ENCODE results near the gene XPO1. TPM values are rescaled to one million over a fixed set of nuclear protein-coding genes. Genes with fewer than 3 reads are reported as not detected.
"Not testable (repeated sequence)": the region's sequence is repeated elsewhere in the genome, so short reads cannot be mapped to it uniquely, and the experiment has no call there.

Gene XPO1
- total RNA-seq, 5 donors from 2014 or later (not counting 1 experiment from before 2014, with no cell fraction given), result 116 to 142 (median 130) TPM

DNA sequence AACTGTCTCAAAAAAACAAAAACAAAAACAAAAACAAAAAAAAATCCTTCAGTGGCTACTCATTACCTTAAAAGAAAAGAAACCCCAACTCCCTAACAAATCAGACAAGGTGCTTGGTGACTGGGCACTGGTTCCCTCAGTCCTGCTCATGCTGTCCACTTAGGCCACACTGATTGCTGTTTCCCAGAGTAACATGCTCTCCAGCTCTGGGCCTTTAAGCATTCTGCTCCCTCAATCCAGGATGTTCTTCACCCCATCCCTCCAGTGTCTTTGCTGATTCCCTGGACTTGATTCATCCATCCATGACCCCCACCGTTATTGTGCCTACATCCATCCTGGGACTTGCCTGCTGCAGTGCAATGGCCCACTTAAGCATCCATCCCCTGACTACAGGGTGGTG lies 16.4 kb upstream of the XPO1 start:
- no peaks in the 10 kb centered on the region for H3K9me3 ChIP-seq
- peaks cover 0 to 2% of the 10 kb centered on the region in 2 experiments for H3K27me3 ChIP-seq (replicated peaks in 1 of 2; ENCODE audit: control insufficient read depth in 2 of 2, extremely low read depth in 1 of 2, insufficient read depth in 2 of 2, low read length in 1 of 2)
- no peaks in the 10 kb centered on the region for H3K4me1 Mint-ChIP-seq
- no peaks in the 10 kb centered on the region for H3K27me3 Mint-ChIP-seq
- H3K4me3 ChIP-seq (ENCODE audit: control insufficient read depth in 1 of 2, extremely low read depth in 1 of 2, low read length in 1 of 2), result no peak overlapping the region
- H3K27ac ChIP-seq (ENCODE audit: low read length), result no peak overlapping the region
- DNase-seq, result no peak
- H3K4me3 Mint-ChIP-seq, result no peak overlapping the region
- H3K4me1 ChIP-seq (ENCODE audit: control insufficient read depth in 1 of 2, extremely low read depth in 1 of 2, insufficient read depth in 2 of 2, low read length in 2 of 2), result no peaks in the 10 kb centered on the region
- WGBS (ENCODE audit: insufficient coverage), result no CpG with 5 or more reads among the region's 1 CpG
- H3K36me3 ChIP-seq (ENCODE audit: control insufficient read depth in 2 of 2, extremely low read depth in 1 of 2, insufficient read depth in 1 of 2, low read length in 1 of 2), result no peaks in the 10 kb centered on the region
- ChIA-PET CTCF (no interaction called here), POLR2A (no interaction called here)
- H3K36me3 Mint-ChIP-seq, result no peaks in the 10 kb centered on the region
- no peak overlapping the region for H3K27ac Mint-ChIP-seq
- no peak for ATAC-seq (replicated peaks in 1 of 4)
- H3K9me3 Mint-ChIP-seq, result no peaks in the 10 kb centered on the region

DNA sequence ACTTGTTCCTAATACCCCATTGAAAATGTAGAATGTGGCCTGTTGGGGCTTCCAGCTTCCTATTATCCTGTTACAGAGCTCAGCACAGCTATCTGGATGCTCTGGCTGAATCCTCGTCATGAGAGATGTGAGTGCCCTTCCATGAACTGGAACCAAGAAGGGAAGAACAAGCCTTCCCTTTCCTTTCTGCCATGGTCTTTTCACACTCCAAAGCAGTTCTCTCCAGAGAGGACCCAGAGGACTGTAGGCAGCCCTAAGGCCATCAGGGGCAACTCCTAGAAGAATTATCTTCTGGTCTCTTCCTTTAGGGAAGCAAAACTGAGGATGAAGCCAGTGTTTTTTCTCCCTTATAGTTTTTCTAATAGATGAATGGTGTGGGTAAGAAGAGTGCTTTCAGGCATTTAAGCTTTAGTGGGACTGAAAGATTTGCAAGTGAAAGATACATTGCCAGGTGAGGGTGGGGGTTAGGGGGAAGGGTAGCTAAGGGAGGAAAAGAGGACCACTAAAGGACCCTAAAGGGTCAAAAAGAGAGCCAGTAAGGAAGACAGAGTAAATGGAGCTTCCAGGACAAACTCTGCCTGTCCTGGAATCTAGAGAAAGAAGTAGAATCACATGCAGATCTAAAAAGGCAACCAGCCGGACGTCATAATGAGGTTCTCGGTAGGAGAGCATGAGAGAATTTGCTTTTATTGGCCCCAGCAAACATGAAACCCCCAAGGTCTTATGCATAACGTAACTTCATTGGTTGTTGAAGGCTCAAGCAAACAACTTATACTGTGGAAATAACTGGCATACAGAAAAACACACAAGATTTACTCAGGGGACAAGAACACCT lies 12.4 kb upstream of the XPO1 start:
- H3K27me3 ChIP-seq (replicated peaks in 1 of 2; ENCODE audit: control insufficient read depth in 2 of 2, extremely low read depth in 1 of 2, insufficient read depth in 2 of 2, low read length in 1 of 2), result peaks cover 0 to 3% of the 10 kb centered on the region in 2 experiments
- no peak overlapping the region for H3K4me3 ChIP-seq (ENCODE audit: control insufficient read depth in 1 of 2, extremely low read depth in 1 of 2, low read length in 1 of 2)
- no peak overlapping the region for H3K4me3 Mint-ChIP-seq
- H3K27me3 Mint-ChIP-seq, result no peaks in the 10 kb centered on the region
- CTCF ChIA-PET, result interaction anchor here in 1 of 2 donors (0.5 kb wide), 1 partner anchor 193 kb away, joined by 3 read pairs; no protein-coding TSS in a partner anchor
- H3K9me3 ChIP-seq, result no peaks in the 10 kb centered on the region
- WGBS (ENCODE audit: insufficient coverage), result 100% methylated on average over 1 of the region's 5 CpGs
- H3K4me1 ChIP-seq (ENCODE audit: control insufficient read depth in 1 of 2, extremely low read depth in 1 of 2, insufficient read depth in 2 of 2, low read length in 2 of 2), result no peaks in the 10 kb centered on the region
- no peaks in the 10 kb centered on the region for H3K9me3 Mint-ChIP-seq
- no peak overlapping the region for H3K27ac ChIP-seq (ENCODE audit: low read length)
- no peaks in the 10 kb centered on the region for H3K36me3 ChIP-seq (ENCODE audit: control insufficient read depth in 2 of 2, extremely low read depth in 1 of 2, insufficient read depth in 1 of 2, low read length in 1 of 2)
- DNase-seq (no peak), ATAC-seq (replicated peaks in 1 of 4) (no peak)
- no peak overlapping the region for H3K27ac Mint-ChIP-seq
- no peaks in the 10 kb centered on the region for H3K36me3 Mint-ChIP-seq
- H3K4me1 Mint-ChIP-seq, result no peaks in the 10 kb centered on the region
- POLR2A ChIA-PET, result interaction anchor here in 1 of 2 donors (0.6 to 0.7 kb wide), 2 partner anchors 13 to 63 kb away, joined by 3 to 4 read pairs; no protein-coding TSS in a partner anchor

DNA sequence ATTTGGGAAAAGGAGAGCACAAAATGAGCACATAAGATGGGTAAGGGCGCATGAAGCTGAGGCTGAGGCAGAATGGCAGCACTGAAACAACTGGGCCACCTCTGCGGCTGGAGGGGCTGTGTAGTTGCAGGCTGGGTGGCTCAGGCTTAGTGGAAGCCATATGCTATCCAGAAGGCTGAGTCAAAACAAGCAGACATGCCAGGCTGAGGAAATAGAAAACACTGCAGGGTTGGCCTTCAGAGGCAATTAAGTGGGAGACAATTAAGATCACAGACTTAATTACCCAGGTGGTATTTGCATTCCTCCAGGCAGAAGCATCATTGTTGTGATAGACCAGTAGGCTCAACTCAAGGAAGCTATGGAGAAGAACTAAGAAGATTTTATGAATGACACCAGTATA lies 11.4 kb upstream of the XPO1 start:
- Histone ChIP-seq H3K27ac (ENCODE audit: low read length) (no peak overlapping the region), H3K36me3 (ENCODE audit: control insufficient read depth in 2 of 2, extremely low read depth in 1 of 2, insufficient read depth in 1 of 2, low read length in 1 of 2) (no peaks in the 10 kb centered on the region), H3K4me3 (ENCODE audit: control insufficient read depth in 1 of 2, extremely low read depth in 1 of 2, low read length in 1 of 2) (no peak overlapping the region), H3K9me3 (no peaks in the 10 kb centered on the region), H3K27me3 (replicated peaks in 1 of 2; ENCODE audit: control insufficient read depth in 2 of 2, extremely low read depth in 1 of 2, insufficient read depth in 2 of 2, low read length in 1 of 2) (peaks cover 0 to 3% of the 10 kb centered on the region in 2 experiments), H3K4me1 (ENCODE audit: control insufficient read depth in 1 of 2, extremely low read depth in 1 of 2, insufficient read depth in 2 of 2, low read length in 2 of 2) (no peaks in the 10 kb centered on the region)
- no peaks in the 10 kb centered on the region for H3K9me3 Mint-ChIP-seq
- CTCF ChIA-PET, result no interaction called here
- no peak overlapping the region for H3K27ac Mint-ChIP-seq
- DNase-seq (no peak), ATAC-seq (replicated peaks in 1 of 4) (no peak)
- H3K36me3 Mint-ChIP-seq, result no peaks in the 10 kb centered on the region
- POLR2A ChIA-PET, result interaction anchor here in 1 of 2 donors (0.7 kb wide), 1 partner anchor 12 kb away, joined by 3 read pairs; no protein-coding TSS in a partner anchor
- WGBS (ENCODE audit: insufficient coverage), result 100% methylated on average over 2 of the region's 2 CpGs
- no peaks in the 10 kb centered on the region for H3K27me3 Mint-ChIP-seq
- no peak overlapping the region for H3K4me3 Mint-ChIP-seq
- no peaks in the 10 kb centered on the region for H3K4me1 Mint-ChIP-seq

DNA sequence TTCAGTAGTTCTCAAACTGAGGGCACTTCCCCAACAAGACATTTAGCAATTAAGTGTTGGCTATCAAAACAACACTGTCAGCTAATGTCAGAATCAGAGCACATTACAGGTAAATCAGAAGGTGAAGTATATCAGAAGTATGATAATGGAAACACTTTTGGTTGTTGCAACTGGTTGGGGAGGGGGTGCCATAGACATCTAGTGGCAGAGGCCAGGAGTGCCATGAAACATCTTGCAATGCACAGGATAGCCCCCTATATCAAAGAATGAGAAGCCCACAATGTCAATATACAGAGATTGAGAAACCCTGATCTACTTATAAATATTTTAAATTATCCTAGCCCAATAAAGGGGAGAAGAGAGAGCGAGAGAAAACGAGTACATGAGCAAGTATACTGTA lies 4.9 kb upstream of the XPO1 start:
- no peak overlapping the region for H3K27ac ChIP-seq (ENCODE audit: low read length)
- H3K36me3 ChIP-seq (ENCODE audit: control insufficient read depth in 2 of 2, extremely low read depth in 1 of 2, insufficient read depth in 1 of 2, low read length in 1 of 2), result no peaks in the 10 kb centered on the region
- no peaks in the 10 kb centered on the region for H3K9me3 ChIP-seq
- WGBS (ENCODE audit: insufficient coverage), result no CpG with 5 or more reads among the region's 2 CpGs
- H3K4me3 ChIP-seq (ENCODE audit: control insufficient read depth in 1 of 2, extremely low read depth in 1 of 2, low read length in 1 of 2), result no peak overlapping the region
- H3K4me3 Mint-ChIP-seq, result no peak overlapping the region
- H3K9me3 Mint-ChIP-seq, result no peaks in the 10 kb centered on the region
- ChIA-PET POLR2A (no interaction called here), CTCF (no interaction called here)
- no peaks in the 10 kb centered on the region for H3K27me3 ChIP-seq (replicated peaks in 1 of 2; ENCODE audit: control insufficient read depth in 2 of 2, extremely low read depth in 1 of 2, insufficient read depth in 2 of 2, low read length in 1 of 2)
- H3K27ac Mint-ChIP-seq, result no peak overlapping the region
- no peak for ATAC-seq (replicated peaks in 1 of 4)
- H3K27me3 Mint-ChIP-seq, result no peaks in the 10 kb centered on the region
- H3K36me3 Mint-ChIP-seq, result no peaks in the 10 kb centered on the region
- H3K4me1 ChIP-seq (ENCODE audit: control insufficient read depth in 1 of 2, extremely low read depth in 1 of 2, insufficient read depth in 2 of 2, low read length in 2 of 2), result peaks cover 7 to 8% of the 10 kb centered on the region in 2 experiments
- peak in 3 of 35 experiments; percentile 2 to 25 (median 3) for DNase-seq
- peaks cover 8 to 10% (median 9%) of the 10 kb centered on the region in 3 donors for H3K4me1 Mint-ChIP-seq

DNA sequence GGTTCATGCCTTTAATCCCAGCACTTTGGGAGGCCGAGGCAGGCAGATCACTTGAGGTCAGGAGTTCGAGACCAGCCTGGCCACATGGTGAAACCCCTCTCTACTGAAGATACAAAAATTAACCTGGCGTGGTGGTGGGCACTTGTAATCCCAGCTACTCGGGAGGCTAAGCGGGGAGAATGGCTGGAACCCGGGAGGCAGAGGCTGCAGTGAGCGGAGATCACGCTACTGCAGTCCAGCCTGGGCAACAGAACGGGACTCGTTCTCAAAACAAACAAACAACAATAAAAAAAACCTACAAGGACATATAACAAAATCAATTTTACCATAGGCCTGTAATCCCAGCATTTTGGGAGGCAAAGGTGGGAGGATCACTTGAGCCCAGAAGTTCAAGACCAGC lies 2.0 kb upstream of the XPO1 start:
- not testable (repeated sequence) for ATAC-seq (replicated peaks in 1 of 4)
- POLR2A ChIA-PET, result interaction anchor here (0.5 to 0.7 kb wide), 3 partner anchors 51 to 302 kb away, joined by 4 to 5 read pairs (median 5); no protein-coding TSS in a partner anchor

GRCh38 chr2:61538920-61539520 lies 864 bp upstream of the XPO1 start:
- ChIA-PET CTCF (interaction anchor here in 1 of 2 donors (0.6 to 0.8 kb wide), 3 partner anchors 9 to 171 kb away, joined by 3 read pairs; no protein-coding TSS in a partner anchor), POLR2A (interaction anchor here in 1 of 2 donors (0.5 to 1.9 kb wide), 10 partner anchors 20 to 804 kb away, joined by 3 to 16 read pairs (median 4); partner anchors contain the start of gene REL)
- Mint-ChIP-seq H3K4me1 (peaks cover 31 to 40% (median 35%) of the 10 kb centered on the region in 3 donors), H3K27me3 (peaks cover 0 to 1% of the 10 kb centered on the region in 2 donors), H3K36me3 (peaks cover 3% of the 10 kb centered on the region), H3K27ac (peak overlapping the region; percentile 99 to 100), H3K9me3 (no peaks in the 10 kb centered on the region), H3K4me3 (peak overlapping the region; percentile 90 to 99 (median 93))
- ATAC-seq (replicated peaks in 1 of 4) (no peak), DNase-seq (peak in 29 of 35 experiments; percentile 3 to 69 (median 15))
- Histone ChIP-seq H3K4me3 (ENCODE audit: control insufficient read depth in 1 of 2, extremely low read depth in 1 of 2, low read length in 1 of 2) (peak overlapping the region; percentile 61 to 79), H3K27ac (ENCODE audit: low read length) (peak overlapping the region; percentile 95), H3K36me3 (ENCODE audit: control insufficient read depth in 2 of 2, extremely low read depth in 1 of 2, insufficient read depth in 1 of 2, low read length in 1 of 2) (no peaks in the 10 kb centered on the region), H3K9me3 (no peaks in the 10 kb centered on the region), H3K27me3 (replicated peaks in 1 of 2; ENCODE audit: control insufficient read depth in 2 of 2, extremely low read depth in 1 of 2, insufficient read depth in 2 of 2, low read length in 1 of 2) (no peaks in the 10 kb centered on the region), H3K4me1 (ENCODE audit: control insufficient read depth in 1 of 2, extremely low read depth in 1 of 2, insufficient read depth in 2 of 2, low read length in 2 of 2) (peaks cover 12 to 26% of the 10 kb centered on the region in 2 experiments)
- WGBS (ENCODE audit: insufficient coverage), result 10% methylated on average over 4 of the region's 19 CpGs

More for the DNA sequence above, 2.0 kb upstream of the XPO1 start:
- H3K4me1 Mint-ChIP-seq, result peaks cover 19 to 28% (median 24%) of the 10 kb centered on the region in 3 donors
- CTCF ChIA-PET; H3K4me3 Mint-ChIP-seq; DNase-seq; H3K9me3 Mint-ChIP-seq; H3K4me3 ChIP-seq (ENCODE audit: control insufficient read depth in 1 of 2, extremely low read depth in 1 of 2, low read length in 1 of 2); H3K36me3 Mint-ChIP-seq; H3K27me3 ChIP-seq (replicated peaks in 1 of 2; ENCODE audit: control insufficient read depth in 2 of 2, extremely low read depth in 1 of 2, insufficient read depth in 2 of 2, low read length in 1 of 2); H3K27me3 Mint-ChIP-seq; H3K9me3 ChIP-seq; H3K27ac Mint-ChIP-seq; H3K27ac ChIP-seq (ENCODE audit: low read length); H3K36me3 ChIP-seq (ENCODE audit: control insufficient read depth in 2 of 2, extremely low read depth in 1 of 2, insufficient read depth in 1 of 2, low read length in 1 of 2): not testable (repeated sequence)
- WGBS (ENCODE audit: insufficient coverage), result 91% methylated on average over 4 of the region's 10 CpGs
- H3K4me1 ChIP-seq (ENCODE audit: control insufficient read depth in 1 of 2, extremely low read depth in 1 of 2, insufficient read depth in 2 of 2, low read length in 2 of 2), result peaks cover 8 to 19% of the 10 kb centered on the region in 2 experiments
